ENCODE measurements around the gene CENPF. TPM values are rescaled to one million over a fixed set of nuclear protein-coding genes. Genes with fewer than 3 reads are reported as not detected.

The CENPF gene
- total RNA-seq, 1 experiment from 2014 or later = 156 TPM

DNA sequence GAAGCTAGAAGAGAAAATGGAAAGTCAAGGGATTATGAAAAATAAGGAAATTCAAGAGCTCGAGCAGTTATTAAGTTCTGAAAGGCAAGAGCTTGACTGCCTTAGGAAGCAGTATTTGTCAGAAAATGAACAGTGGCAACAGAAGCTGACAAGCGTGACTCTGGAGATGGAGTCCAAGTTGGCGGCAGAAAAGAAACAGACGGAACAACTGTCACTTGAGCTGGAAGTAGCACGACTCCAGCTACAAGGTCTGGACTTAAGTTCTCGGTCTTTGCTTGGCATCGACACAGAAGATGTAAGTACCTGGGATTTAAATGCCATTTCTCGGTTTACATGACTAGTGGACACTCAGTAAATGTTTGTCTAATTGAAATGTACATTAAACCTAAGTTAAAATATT lies 40.0 kb downstream of the CENPF start:
- DNase-seq = no peak
- Histone ChIP-seq H3K9me2 (ENCODE audit: insufficient read depth) (no peaks in the 10 kb centered on the region), H3K9me3 (ENCODE audit: insufficient read depth, low read depth) (no peaks in the 10 kb centered on the region), H3F3A (ENCODE audit: insufficient read depth, low read depth) (no peaks in the 10 kb centered on the region), H3K4me2 (no peak overlapping the region), H3K27ac (no peak overlapping the region), H3K79me2 (ENCODE audit: low read depth) (no peaks in the 10 kb centered on the region), H3K27me3 (ENCODE audit: insufficient read depth, low read depth) (no peaks in the 10 kb centered on the region), H3K4me1 (replicated peaks; ENCODE audit: insufficient read depth) (no peaks in the 10 kb centered on the region), H3K4me3 (no peak overlapping the region), H4K20me1 (ENCODE audit: insufficient read depth) (no peaks in the 10 kb centered on the region), H2AFZ (no peak overlapping the region), H3K36me3 (ENCODE audit: low read depth) (peaks cover 60% of the 10 kb centered on the region)
- intact Hi-C loops (cut with micrococcal nuclease; ENCODE audit: unreplicated experiment) = no loop called here
- ChIA-PET POLR2A (ENCODE audit: unreplicated experiment) (no interaction called here), CTCF (no interaction called here)
- no TSS peak for BruUV-seq (replicated peaks)
- TF ChIP-seq, protein P1, sequence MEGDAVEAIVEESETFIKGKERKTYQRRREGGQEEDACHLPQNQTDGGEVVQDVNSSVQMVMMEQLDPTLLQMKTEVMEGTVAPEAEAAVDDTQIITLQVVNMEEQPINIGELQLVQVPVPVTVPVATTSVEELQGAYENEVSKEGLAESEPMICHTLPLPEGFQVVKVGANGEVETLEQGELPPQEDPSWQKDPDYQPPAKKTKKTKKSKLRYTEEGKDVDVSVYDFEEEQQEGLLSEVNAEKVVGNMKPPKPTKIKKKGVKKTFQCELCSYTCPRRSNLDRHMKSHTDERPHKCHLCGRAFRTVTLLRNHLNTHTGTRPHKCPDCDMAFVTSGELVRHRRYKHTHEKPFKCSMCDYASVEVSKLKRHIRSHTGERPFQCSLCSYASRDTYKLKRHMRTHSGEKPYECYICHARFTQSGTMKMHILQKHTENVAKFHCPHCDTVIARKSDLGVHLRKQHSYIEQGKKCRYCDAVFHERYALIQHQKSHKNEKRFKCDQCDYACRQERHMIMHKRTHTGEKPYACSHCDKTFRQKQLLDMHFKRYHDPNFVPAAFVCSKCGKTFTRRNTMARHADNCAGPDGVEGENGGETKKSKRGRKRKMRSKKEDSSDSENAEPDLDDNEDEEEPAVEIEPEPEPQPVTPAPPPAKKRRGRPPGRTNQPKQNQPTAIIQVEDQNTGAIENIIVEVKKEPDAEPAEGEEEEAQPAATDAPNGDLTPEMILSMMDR (conservative IDR thresholded peaks at IDR 0.05) = no peak
- TF ChIP-seq EZH2 (IDR thresholded peaks at IDR 0.05; ENCODE audit: low read depth) = no peak

DNA sequence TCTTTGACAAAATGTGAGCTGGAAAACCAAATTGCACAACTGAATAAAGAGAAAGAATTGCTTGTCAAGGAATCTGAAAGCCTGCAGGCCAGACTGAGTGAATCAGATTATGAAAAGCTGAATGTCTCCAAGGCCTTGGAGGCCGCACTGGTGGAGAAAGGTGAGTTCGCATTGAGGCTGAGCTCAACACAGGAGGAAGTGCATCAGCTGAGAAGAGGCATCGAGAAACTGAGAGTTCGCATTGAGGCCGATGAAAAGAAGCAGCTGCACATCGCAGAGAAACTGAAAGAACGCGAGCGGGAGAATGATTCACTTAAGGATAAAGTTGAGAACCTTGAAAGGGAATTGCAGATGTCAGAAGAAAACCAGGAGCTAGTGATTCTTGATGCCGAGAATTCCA lies 42.7 kb downstream of the CENPF start:
- Histone ChIP-seq H3F3A (ENCODE audit: insufficient read depth, low read depth) (no peaks in the 10 kb centered on the region), H3K4me3 (no peak overlapping the region), H3K9me2 (ENCODE audit: insufficient read depth) (no peaks in the 10 kb centered on the region), H4K20me1 (ENCODE audit: insufficient read depth) (no peaks in the 10 kb centered on the region), H3K79me2 (ENCODE audit: low read depth) (no peaks in the 10 kb centered on the region), H3K36me3 (ENCODE audit: low read depth) (peaks cover 54% of the 10 kb centered on the region), H3K27me3 (ENCODE audit: insufficient read depth, low read depth) (no peaks in the 10 kb centered on the region), H2AFZ (no peak overlapping the region), H3K9me3 (ENCODE audit: insufficient read depth, low read depth) (no peaks in the 10 kb centered on the region), H3K4me1 (replicated peaks; ENCODE audit: insufficient read depth) (no peaks in the 10 kb centered on the region), H3K4me2 (no peak overlapping the region), H3K27ac (no peak overlapping the region)
- intact Hi-C loops (cut with micrococcal nuclease; ENCODE audit: unreplicated experiment) = no loop called here
- POLR2A ChIA-PET (ENCODE audit: unreplicated experiment) = interaction anchor here (0.7 kb wide), 1 partner anchor 41 kb away, joined by 5 read pairs; no protein-coding TSS in a partner anchor
- BruUV-seq (replicated peaks) = TSS peak; percentile 14
- TF ChIP-seq, protein P1 (conservative IDR thresholded peaks at IDR 0.05) = no peak
- CTCF ChIA-PET = no interaction called here
- DNase-seq = no peak

DNA sequence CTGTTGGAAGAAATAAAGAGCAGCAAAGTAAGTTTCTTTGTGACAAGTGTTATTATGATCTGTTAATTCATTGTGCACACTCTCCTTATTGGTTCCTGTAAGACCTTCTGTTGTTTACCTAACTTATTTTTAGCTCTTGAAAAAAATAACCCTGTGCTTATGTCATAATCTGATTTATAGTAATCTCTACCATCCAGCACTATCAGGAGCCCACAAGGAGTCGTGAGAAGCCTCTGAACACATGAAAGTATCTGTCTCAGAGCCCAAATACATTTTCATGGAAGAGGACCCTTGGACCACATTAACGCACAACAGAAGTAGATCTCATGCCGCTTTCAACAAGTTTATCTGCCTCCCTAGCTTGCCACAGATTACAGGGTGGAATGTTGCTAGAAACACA lies 45.8 kb downstream of the CENPF start:
- CTCF ChIA-PET = no interaction called here
- H2AFZ ChIP-seq = no peak overlapping the region
- no peaks in the 10 kb centered on the region for H3K27me3 ChIP-seq (ENCODE audit: insufficient read depth, low read depth)
- POLR2A ChIA-PET (ENCODE audit: unreplicated experiment) = no interaction called here
- no peak overlapping the region for H3K4me3 ChIP-seq
- no peak overlapping the region for H3K4me2 ChIP-seq
- DNase-seq = no peak
- no peak overlapping the region for H3K27ac ChIP-seq
- no peaks in the 10 kb centered on the region for H4K20me1 ChIP-seq (ENCODE audit: insufficient read depth)
- BruUV-seq (replicated peaks) = no TSS peak
- intact Hi-C loops (cut with micrococcal nuclease; ENCODE audit: unreplicated experiment) = no loop called here
- H3K9me3 ChIP-seq (ENCODE audit: insufficient read depth, low read depth) = no peaks in the 10 kb centered on the region
- H3F3A ChIP-seq (ENCODE audit: insufficient read depth, low read depth) = no peaks in the 10 kb centered on the region
- no peaks in the 10 kb centered on the region for H3K4me1 ChIP-seq (replicated peaks; ENCODE audit: insufficient read depth)
- TF ChIP-seq, protein P1 (conservative IDR thresholded peaks at IDR 0.05) = no peak
- TF ChIP-seq EZH2 (IDR thresholded peaks at IDR 0.05; ENCODE audit: low read depth) = no peak
- no peaks in the 10 kb centered on the region for H3K9me2 ChIP-seq (ENCODE audit: insufficient read depth)
- H3K36me3 ChIP-seq (ENCODE audit: low read depth) = peaks cover 49% of the 10 kb centered on the region
- H3K79me2 ChIP-seq (ENCODE audit: low read depth) = no peaks in the 10 kb centered on the region

Measured in PC-9 (cell line).